Karpas-422 (cell line): Measurements from ENCODE around the gene NFE2L3. TPM values are rescaled to one million over a fixed set of nuclear protein-coding genes. Genes with fewer than 3 reads are reported as not detected.

Experiments
- DNase-seq: peaks from one replicate; pipeline ENCODE4 v3.0.0-alpha.2; 2015
- H2AFZ ChIP-seq: fragments of 200-600 bp; sonication (generic); 2 replicates; pipeline ENCODE4 v1.6.1; 2014; ENCODE audit warnings: antibody characterized with exemption, low read length, mixed read lengths
- H3K27ac ChIP-seq: fragments of 200-600 bp; sonication (generic); 2 replicates; pipeline ENCODE4 v1.5.1; 2014; ENCODE audit warnings: mild to moderate bottlenecking, low read length, moderate library complexity
- H3K27me3 ChIP-seq: fragments of 200-600 bp; sonication (generic); 2 replicates; pipeline ENCODE4 v1.6.1; 2014; ENCODE audit warnings: low read length, mixed read lengths
- H3K36me3 ChIP-seq: fragments of 200-600 bp; sonication (generic); 2 replicates; pipeline ENCODE4 v1.6.1; 2014; ENCODE audit warnings: low read length, mixed read lengths; ENCODE audit not compliant: insufficient read depth
- H3K4me1 ChIP-seq: fragments of 200-600 bp; sonication (generic); 2 replicates; pipeline ENCODE4 v1.6.1; 2014; ENCODE audit warnings: mild to moderate bottlenecking, low read length, mixed read lengths
- H3K4me2 ChIP-seq: fragments of 200-600 bp; sonication (generic); 2 replicates; pipeline ENCODE4 v1.6.1; 2014; ENCODE audit warnings: low read length, low read depth, mild to moderate bottlenecking; ENCODE audit not compliant: poor library complexity, severe bottlenecking
- H3K4me3 ChIP-seq: fragments of 200-600 bp; sonication (generic); 2 replicates; pipeline ENCODE4 v1.5.1; 2014; ENCODE audit warnings: mild to moderate bottlenecking, antibody characterized with exemption, low read length, mixed read lengths
- H3K79me2 ChIP-seq: fragments of 200-600 bp; sonication (generic); 2 replicates; pipeline ENCODE4 v1.6.1; 2014; ENCODE audit warnings: mild to moderate bottlenecking, low read length, mixed read lengths
- H3K9ac ChIP-seq: fragments of 200-600 bp; sonication (generic); 2 replicates; pipeline ENCODE4 v1.6.0; 2014; ENCODE audit warnings: low read length
- H3K9me2 ChIP-seq: fragments of 200-600 bp; sonication (generic), shearing (Covaris generic); replicated peaks from 2 replicates; pipeline ENCODE4 v1.6.0; 2014; ENCODE audit warnings: mild to moderate bottlenecking, low read length, moderate library complexity; ENCODE audit not compliant: insufficient read depth
- H3K9me3 ChIP-seq: fragments of 300-700, 200-600 bp; sonication (generic); 2 replicates; pipeline ENCODE4 v1.6.1; 2014; ENCODE audit warnings: low read length, mixed read lengths
- H4K20me1 ChIP-seq: fragments of 200-600 bp; sonication (generic); 2 replicates; pipeline ENCODE4 v1.6.1; 2014; ENCODE audit warnings: mild to moderate bottlenecking, antibody characterized with exemption, low read length, low read depth; ENCODE audit not compliant: insufficient read depth
- total RNA-seq: library from RNA; depleted of rRNA; stranded (reverse); fragments of >200 nt; shearing (Covaris generic); gene quantifications from 2 replicates; pipeline ENCODE4 v1.2.3, GENCODE V29; 2014; ENCODE audit warnings: low replicate concordance

The NFE2L3 gene
- total RNA-seq, 1 experiment from 2014 or later = not detected

GRCh38 chr7:26199301-26200037 lies 47.5 kb downstream of the NFE2L3 start:
- peak overlapping the region; percentile 95 for H3K27ac ChIP-seq
- peak overlapping the region; percentile 95 for H3K4me3 ChIP-seq
- peaks cover 56% of the 10 kb centered on the region for H3K4me1 ChIP-seq
- DNase-seq = peak; percentile 67
- H3K27me3 ChIP-seq = no peaks in the 10 kb centered on the region
- no peak overlapping the region for H2AFZ ChIP-seq
- H3K79me2 ChIP-seq = peaks cover 80% of the 10 kb centered on the region
- H3K36me3 ChIP-seq = peaks cover 60% of the 10 kb centered on the region
- no peaks in the 10 kb centered on the region for H3K9me3 ChIP-seq
- peak overlapping the region; percentile 88 for H3K4me2 ChIP-seq
- H3K9ac ChIP-seq = peak overlapping the region; percentile 99
- H3K9me2 ChIP-seq = no peaks in the 10 kb centered on the region
- H4K20me1 ChIP-seq = peaks cover 67% of the 10 kb centered on the region

- peak overlapping the region; percentile 99 for H3K9ac ChIP-seq
- peak overlapping the region; percentile 88 for H3K4me2 ChIP-seq
- H3K9me2 ChIP-seq = no peaks in the 10 kb centered on the region
- no peak overlapping the region for H2AFZ ChIP-seq
- peak overlapping the region; percentile 95 for H3K4me3 ChIP-seq
- no peaks in the 10 kb centered on the region for H3K27me3 ChIP-seq
- H3K27ac ChIP-seq = peak overlapping the region; percentile 95
- DNase-seq = peak; percentile 87
- H3K79me2 ChIP-seq = peaks cover 86% of the 10 kb centered on the region
- H3K4me1 ChIP-seq = peaks cover 61% of the 10 kb centered on the region
- H3K9me3 ChIP-seq = no peaks in the 10 kb centered on the region
- peaks cover 60% of the 10 kb centered on the region for H3K36me3 ChIP-seq
- peaks cover 71% of the 10 kb centered on the region for H4K20me1 ChIP-seq
Observed at GRCh38 chr7:26200038-26200443, 48.0 kb downstream of the NFE2L3 start.

- Histone ChIP-seq H2AFZ (peak within 1 kb of the TSS; percentile 52; the same call in 1 of the 2 replicates), H3K4me1 (peaks cover 64% of the 10 kb centered on the region), H3K9ac (peak within 1 kb of the TSS; percentile 99)
Observed at GRCh38 chr7:26200444-26201246, 48.6 kb downstream of the NFE2L3 start, which contains the start of gene HNRNPA2B1. Gene HNRNPA2B1 (minus strand): TSS chr7:26200746. CDS start chr7:26200577, 169 bp downstream.

GRCh38 chr7:26201247-26202018 lies 49.4 kb downstream of the NFE2L3 start, which contains the start of gene CBX3:
Gene CBX3 (plus strand): TSS chr7:26201745. CDS start chr7:26202999, 1,254 bp downstream.
- peaks cover 64% of the 10 kb centered on the region for H3K4me1 ChIP-seq
- peak within 1 kb of the TSS; percentile 52; the same call in 1 of the 2 replicates for H2AFZ ChIP-seq
- H3K9me3 ChIP-seq = no peaks in the 10 kb centered on the region
- H3K27me3 ChIP-seq = no peaks in the 10 kb centered on the region
- H3K4me2 ChIP-seq = peak within 1 kb of the TSS; percentile 88
- DNase-seq = no peak
- H3K36me3 ChIP-seq = peaks cover 60% of the 10 kb centered on the region
- peaks cover 89% of the 10 kb centered on the region for H3K79me2 ChIP-seq
- H3K27ac ChIP-seq = peak within 1 kb of the TSS; percentile 95
- H4K20me1 ChIP-seq = peaks cover 69% of the 10 kb centered on the region
- H3K4me3 ChIP-seq = peak within 1 kb of the TSS; percentile 95
- no peaks in the 10 kb centered on the region for H3K9me2 ChIP-seq
- H3K9ac ChIP-seq = peak within 1 kb of the TSS; percentile 99

More at GRCh38 chr7:26200444-26201246, 48.6 kb downstream of the NFE2L3 start, which contains the start of gene HNRNPA2B1:
- H3K79me2 ChIP-seq = peaks cover 89% of the 10 kb centered on the region
- peak within 1 kb of the TSS; percentile 95 for H3K27ac ChIP-seq
- peaks cover 60% of the 10 kb centered on the region for H3K36me3 ChIP-seq
- peak within 1 kb of the TSS; percentile 95 for H3K4me3 ChIP-seq
- no peaks in the 10 kb centered on the region for H3K9me2 ChIP-seq
- H3K9me3 ChIP-seq = no peaks in the 10 kb centered on the region
- H4K20me1 ChIP-seq = peaks cover 71% of the 10 kb centered on the region
- H3K4me2 ChIP-seq = peak within 1 kb of the TSS; percentile 88
- DNase-seq = peak; percentile 99
- no peaks in the 10 kb centered on the region for H3K27me3 ChIP-seq

GRCh38 chr7:26202019-26202990 lies 50.3 kb downstream of the NFE2L3 start:
- H3K36me3 ChIP-seq = peaks cover 60% of the 10 kb centered on the region
- peaks cover 66% of the 10 kb centered on the region for H4K20me1 ChIP-seq
- peak overlapping the region; percentile 73 for H3K4me2 ChIP-seq
- H3K4me1 ChIP-seq = peaks cover 56% of the 10 kb centered on the region
- peak overlapping the region; percentile 95 for H3K27ac ChIP-seq
- peak overlapping the region; percentile 98 for H3K9ac ChIP-seq
- no peak overlapping the region for H2AFZ ChIP-seq
- H3K27me3 ChIP-seq = no peaks in the 10 kb centered on the region
- peaks cover 88% of the 10 kb centered on the region for H3K79me2 ChIP-seq
- peak overlapping the region; percentile 90 for H3K4me3 ChIP-seq
- no peaks in the 10 kb centered on the region for H3K9me3 ChIP-seq
- H3K9me2 ChIP-seq = no peaks in the 10 kb centered on the region
- DNase-seq = peak; percentile 78

GRCh38 chr7:26203016-26203415 lies 51.0 kb downstream of the NFE2L3 start:
- Histone ChIP-seq H3K36me3 (peaks cover 61% of the 10 kb centered on the region), H3K27me3 (no peaks in the 10 kb centered on the region), H2AFZ (no peak overlapping the region), H3K9me2 (no peaks in the 10 kb centered on the region), H3K4me1 (peaks cover 49% of the 10 kb centered on the region), H3K9me3 (no peaks in the 10 kb centered on the region), H4K20me1 (peaks cover 61% of the 10 kb centered on the region), H3K4me3 (peak overlapping the region; percentile 90), H3K4me2 (peak overlapping the region; percentile 73), H3K9ac (peak overlapping the region; percentile 98), H3K27ac (peak overlapping the region; percentile 95), H3K79me2 (peaks cover 82% of the 10 kb centered on the region)
- DNase-seq = no peak

- H3K79me2 ChIP-seq = peaks cover 42% of the 10 kb centered on the region
- H3K27ac ChIP-seq = no peak overlapping the region
- H3K9me2 ChIP-seq = no peaks in the 10 kb centered on the region
- no peak overlapping the region for H3K4me2 ChIP-seq
- no peaks in the 10 kb centered on the region for H3K27me3 ChIP-seq
- no peak overlapping the region for H3K4me3 ChIP-seq
- DNase-seq = no peak
- peaks cover 76% of the 10 kb centered on the region for H3K36me3 ChIP-seq
- no peak overlapping the region for H2AFZ ChIP-seq
- peaks cover 45% of the 10 kb centered on the region for H4K20me1 ChIP-seq
- no peak overlapping the region for H3K9ac ChIP-seq
- peaks cover 33% of the 10 kb centered on the region for H3K4me1 ChIP-seq
- no peaks in the 10 kb centered on the region for H3K9me3 ChIP-seq
Observed at GRCh38 chr7:26208040-26208439, 56.0 kb downstream of the NFE2L3 start.
